Thoracic aorta (tissue), 2 donors: ENCODE results near the gene GPR18. TPM values are rescaled to one million over a fixed set of nuclear protein-coding genes. Genes with fewer than 3 reads are reported as not detected.

Source experiments
- ATAC-seq: fragments of 150-250 bp; one replicate; pipeline ENCODE4 v1.8.0; 2017; ENCODE audit warnings: low read depth; ENCODE audit not compliant: insufficient number of reproducible peaks, low FRiP score
- DNase-seq: peaks from one replicate; pipeline ENCODE4 v3.0.0-alpha.2; 2020; ENCODE audit warnings: low spot score
- H3K27ac ChIP-seq, 2 donors: fragments of 200-600 bp; sonication (generic); 1 replicate in 1 of 2; 2 replicates in 1 of 2; pipeline ENCODE4 v1.5.1; 2016; ENCODE audit warnings: mild to moderate bottlenecking in 2 of 2, moderate library complexity in 2 of 2
- H3K27me3 ChIP-seq: fragments of 200-600 bp; sonication (generic); replicated peaks from 2 replicates; pipeline ENCODE4 v1.6.0; 2016; ENCODE audit warnings: mild to moderate bottlenecking; ENCODE audit not compliant: insufficient read depth
- H3K36me3 ChIP-seq: fragments of 200-600 bp; sonication (generic); one replicate; pipeline ENCODE4 v1.5.1; 2016
- H3K4me1 ChIP-seq, 2 donors: fragments of 200-600 bp; sonication (generic); 1 replicate in 1 of 2; 2 replicates in 1 of 2; pipeline versions ENCODE4 v1.5.1 to v1.6.0; 2016; ENCODE audit warnings: low read depth in 2 of 2, mild to moderate bottlenecking in 1 of 2; ENCODE audit not compliant: control insufficient read depth in 1 of 2
- H3K4me3 ChIP-seq: fragments of 200-600 bp; sonication (generic); 2 replicates; pipeline ENCODE4 v1.5.1; 2016; ENCODE audit warnings: mild to moderate bottlenecking
- H3K9me3 ChIP-seq: fragments of 200-600 bp; sonication (generic); 2 replicates; pipeline ENCODE4 v1.5.1; 2016
- CTCF ChIP-seq: fragments of 200-600 bp; sonication (generic); IDR thresholded peaks from one replicate; pipeline ENCODE4 v1.5.1; 2019; ENCODE audit warnings: antibody characterized with exemption
- total RNA-seq, 2 donors: library from RNA; depleted of rRNA; stranded (reverse); fragments of >200 nt; gene quantifications; one replicate each; pipeline versions ENCODE4 v1.1.0 to v1.2.3, GENCODE V29; 2016

The GPR18 gene
- total RNA-seq, 2 donors from 2014 or later: not detected

GRCh38 chr13:99227331-99227900, 30.8 kb downstream of the GPR18 start:
- H3K27ac ChIP-seq: no peak overlapping the region
- H3K9me3 ChIP-seq: no peaks in the 10 kb centered on the region
- H3K4me3 ChIP-seq: no peak overlapping the region
- peaks cover 29 to 31% of the 10 kb centered on the region in 2 donors for H3K4me1 ChIP-seq
- ATAC-seq (no peak), DNase-seq (no peak)
- no peaks in the 10 kb centered on the region for H3K27me3 ChIP-seq
- H3K36me3 ChIP-seq: no peaks in the 10 kb centered on the region
- no peak for TF ChIP-seq CTCF

- no peak for TF ChIP-seq CTCF
- H3K36me3 ChIP-seq: no peaks in the 10 kb centered on the region
- H3K4me1 ChIP-seq: peaks cover 31% of the 10 kb centered on the region in 2 donors
- ATAC-seq (no peak), DNase-seq (no peak)
- H3K27ac ChIP-seq: no peak overlapping the region
- no peaks in the 10 kb centered on the region for H3K27me3 ChIP-seq
- H3K9me3 ChIP-seq: no peaks in the 10 kb centered on the region
- no peak overlapping the region for H3K4me3 ChIP-seq
Observed at GRCh38 chr13:99226513-99226912, 31.7 kb downstream of the GPR18 start.

- no peaks in the 10 kb centered on the region for H3K27me3 ChIP-seq
- no peaks in the 10 kb centered on the region for H3K36me3 ChIP-seq
- H3K4me3 ChIP-seq: no peak overlapping the region
- ATAC-seq: no peak
- no peak for DNase-seq
- no peaks in the 10 kb centered on the region for H3K9me3 ChIP-seq
- H3K4me1 ChIP-seq: peaks cover 39 to 42% of the 10 kb centered on the region in 2 donors
- no peak overlapping the region for H3K27ac ChIP-seq
- no peak for TF ChIP-seq CTCF
Observed at GRCh38 chr13:99225078-99225477, 33.1 kb downstream of the GPR18 start.

GRCh38 chr13:99224021-99224420, 34.2 kb downstream of the GPR18 start:
- Histone ChIP-seq H3K4me3 (no peak overlapping the region), H3K9me3 (no peaks in the 10 kb centered on the region), H3K36me3 (no peaks in the 10 kb centered on the region), H3K27me3 (no peaks in the 10 kb centered on the region), H3K4me1 (peaks cover 43 to 46% of the 10 kb centered on the region in 2 donors), H3K27ac (no peak overlapping the region)
- ATAC-seq (no peak), DNase-seq (no peak)
- no peak for TF ChIP-seq CTCF

- Histone ChIP-seq H3K27me3 (no peaks in the 10 kb centered on the region), H3K9me3 (no peaks in the 10 kb centered on the region), H3K36me3 (no peaks in the 10 kb centered on the region), H3K4me3 (no peak overlapping the region), H3K27ac (no peak overlapping the region), H3K4me1 (peaks cover 44 to 46% of the 10 kb centered on the region in 2 donors)
- no peak for TF ChIP-seq CTCF
- DNase-seq: no peak
- ATAC-seq: no peak
Observed at GRCh38 chr13:99223587-99223986, 34.6 kb downstream of the GPR18 start.
